Heart right ventricle (tissue), 16 donors: ENCODE measurements around the gene MMD. TPM values are rescaled to one million over a fixed set of nuclear protein-coding genes. Genes with fewer than 3 reads are reported as not detected.
"Not testable (repeated sequence)": the region's sequence is repeated elsewhere in the genome, so short reads cannot be mapped to it uniquely, and the experiment has no call there.

ENCODE experiments used
- ATAC-seq, 8 donors: fragments of 200-7000 bp; cut with Tn5 transposase; one replicate each; pipeline ENCODE4 v1.9.1; 2020; ENCODE audit warnings: mild to moderate bottlenecking in 8 of 8, moderate library complexity in 8 of 8, moderate number of reproducible peaks in 1 of 8
- DNase-seq, 2 donors: peaks; one replicate each; pipeline ENCODE4 v3.0.0-alpha.2; 2020
- H3K27ac ChIP-seq, 10 donors: fragments of 200-600 bp; sonication (generic) in 2 of 10; one replicate each; pipeline versions ENCODE4 v1.5.0 to v1.8.0; 2020 to 2022; ENCODE audit warnings: mild to moderate bottlenecking in 3 of 10
- H3K27me3 ChIP-seq, 7 donors: fragments of 200-600 bp; one replicate each; pipeline ENCODE4 v1.8.0; 2021 to 2022; ENCODE audit warnings: mild to moderate bottlenecking in 2 of 7
- H3K36me3 ChIP-seq, 9 donors: fragments of 200-600 bp; sonication (generic) in 1 of 9; one replicate each; pipeline versions ENCODE4 v1.5.0 to v1.8.0; 2020 to 2022; ENCODE audit warnings: mild to moderate bottlenecking in 2 of 9
- H3K4me1 ChIP-seq, 9 donors: fragments of 200-600 bp; sonication (generic) in 1 of 9; one replicate each; pipeline versions ENCODE4 v1.5.0 to v1.8.0; 2020 to 2022; ENCODE audit warnings: mild to moderate bottlenecking in 4 of 9
- H3K4me3 ChIP-seq, 10 donors: fragments of 200-600 bp; sonication (generic) in 2 of 10; one replicate each; pipeline versions ENCODE4 v1.5.0 to v1.8.0; 2020 to 2022; ENCODE audit warnings: mild to moderate bottlenecking in 7 of 10, moderate library complexity in 2 of 10
- H3K9me3 ChIP-seq, 11 donors: fragments of 200-600 bp in 10 of 11; sonication (generic) in 2 of 11; one replicate each; pipeline versions ENCODE4 v1.5.0 to v1.8.0; 2013 to 2022; ENCODE audit warnings: mild to moderate bottlenecking in 2 of 11, control low read depth in 1 of 11, moderate library complexity in 1 of 11
- CTCF ChIP-seq, 9 donors: fragments of 200-600 bp; sonication (generic) in 2 of 9; IDR thresholded peaks; one replicate each; pipeline versions ENCODE4 v1.5.0 to v1.8.0; 2021 to 2022; ENCODE audit warnings: antibody characterized with exemption in 9 of 9, mild to moderate bottlenecking in 5 of 9, moderate library complexity in 1 of 9
- WGBS, 2 donors: extraction: QIAGEN DNeasy Blood & Tissue Kit; methylation state at CpG; one replicate each; pipeline ENCODE4 v1.1.7; 2013; ENCODE audit warnings: inconsistent platforms in 1 of 2; 5-methylcytosine and 5-hydroxymethylcytosine counted together
- intact Hi-C, 10 donors: fragments of 100-400 bp; cut with DNase I; formaldehyde crosslinking; loops; one replicate each; pipeline versions ENCODE4 v1.11.1 to v1.14.2; 2022
- long read RNA-seq, 3 donors: library from polyadenylated mRNA; unstranded; transcript quantifications; one replicate each; pipeline ENCODE4 v2.0.0, GENCODE V29; 2020 to 2021
- polyA plus RNA-seq, 2 donors: library from polyadenylated mRNA; stranded (reverse); fragments of 200-250 nt; gene quantifications; one replicate each; pipeline ENCODE4 v1.2.3, GENCODE V29; 2013
- total RNA-seq, 10 donors: library from RNA; stranded (reverse); fragmentation: NEBNext Ultra II Directional in 3 of 10; extraction: Animal tissue kit (Norgen Biotek cat#: 25700) in 3 of 10; gene quantifications; one replicate each; pipeline versions ENCODE4 v1.2.1 to v1.2.4, GENCODE V29; 2021 to 2023
- donor health status: Arrhythmogenic right ventricular cardiomyopathy.
- donor health status: ischemic (EF 13 %, LVEDD 7.1; RV severe dilation, severe dysfunction).
- donor health status: healthy with polysubstance abuse.
- donor health status: DM: no; HTN: yes; CAD: no.
- donor health status: DM: no; HTN: no; CAD: no.
- donor health status: ischemic (EF 25% LVEDD 6.9; RV normal size, moderate dysfunction).
- donor health status: ischemic (EF 25% LVEDD 5.7; RV mildly dilated, moderate dysfunction).
- donor health status: healthy.
- donor health status: DM: yes; HTN: yes; CAD: no.
- donor health status: Ischemic cardiomyopathy.
- donor health status: ischemic (EF 35%, LVEDD 5.7; RV mildly dilated, moderate dysfunction).
- donor health status: nonischemic (EF 11% LVEDD 7.7; RV severe dilation, severe dysfunction).
- donor health status: DM: yes; HTN: yes; CAD: no.
- donor health status: PGD.
- donor health status: ischemic (EF 29% LVEDD 5.4; RV normal size, mild dysfunction).
- donor health status: nonischemic (EF 23%, LVEDD 6.1; RV moderate dilation, normal function).

Gene MMD
- total RNA-seq = 10 to 100 TPM in 6 of 10 donors, 1 to 10 TPM in 4; 6.7 to 20.8 (median 11.4) TPM
- 1 to 10 TPM; 6.4 to 9.7 TPM for polyA plus RNA-seq
- long read RNA-seq, donor 1, transcript MMD-201 (7 exons, 2,735 nt) = major isoform, 12 of 18 reads
- long read RNA-seq, donor 1, partial matches to known transcripts = 0 of 18 reads
- long read RNA-seq, donor 1, other reads (novel, unspliced or antisense) = 5 of 18 reads
- long read RNA-seq, donor 2, transcript MMD-201 (7 exons, 2,735 nt) = major isoform, 19 of 27 reads
- long read RNA-seq, donor 2, partial matches to known transcripts = 0 of 27 reads
- long read RNA-seq, donor 2, other reads (novel, unspliced or antisense) = 5 of 27 reads
- long read RNA-seq, donor 3, transcript MMD-201 (7 exons, 2,735 nt) = major isoform, 25 of 35 reads
- long read RNA-seq, donor 3, partial matches to known transcripts = 0 of 35 reads
- long read RNA-seq, donor 3, other reads (novel, unspliced or antisense) = 9 of 35 reads

- intact Hi-C loops = loop anchor here in 3 of 10 donors (5.0 to 10.0 kb wide), 3 partner anchors 91 to 333 kb away; partner anchors contain the start of genes PCTP (in 1 of the 3) and SMIM36 (in 1 of the 3)
- Histone ChIP-seq H3K27ac (peak within 1 kb of the TSS; percentile 56 to 95 (median 89)), H3K27me3 (peaks cover 0 to 24% (median 0%) of the 10 kb centered on the region in 7 donors), H3K36me3 (no peaks in the 10 kb centered on the region), H3K4me3 (peak within 1 kb of the TSS; percentile 76 to 99 (median 95)), H3K9me3 (no peaks in the 10 kb centered on the region), H3K4me1 (peaks cover 4 to 41% (median 28%) of the 10 kb centered on the region in 9 donors)
- 1% methylated on average over 57 to 62 of the region's 62 CpGs for WGBS, 2 donors
- ATAC-seq = peak; percentile 3 to 54 (median 20)
- no peak for TF ChIP-seq CTCF (IDR thresholded peaks at IDR 0.05)
- no peak for DNase-seq
Observed at GRCh38 chr17:55421179-55421934, at the start of gene MMD. Gene MMD (minus strand): TSS chr17:55421835. CDS start chr17:55421695, 140 bp downstream.

GRCh38 chr17:55466671-55467070 lies 45.0 kb upstream of the MMD start:
- no peaks in the 10 kb centered on the region for H3K36me3 ChIP-seq
- H3K9me3 ChIP-seq = no peaks in the 10 kb centered on the region
- no peak for DNase-seq
- peak overlapping the region in 1 of 10 donors; percentile 5 for H3K27ac ChIP-seq
- intact Hi-C loops = no loop called here
- peaks cover 0 to 15% (median 8%) of the 10 kb centered on the region in 9 donors for H3K4me1 ChIP-seq
- WGBS, 2 donors = 28 to 31% methylated on average over 7 of the region's 7 CpGs
- no peak for TF ChIP-seq CTCF (IDR thresholded peaks at IDR 0.05)
- no peaks in the 10 kb centered on the region for H3K27me3 ChIP-seq
- ATAC-seq = peak in 3 of 8 donors; percentile 16 to 94 (median 37)
- H3K4me3 ChIP-seq = no peak overlapping the region

- DNase-seq, intact Hi-C loops, H3K4me3 ChIP-seq, H3K27me3 ChIP-seq, H3K36me3 ChIP-seq, H3K9me3 ChIP-seq: not testable (repeated sequence)
- WGBS, 2 donors = 49 to 64% methylated on average over 4 of the region's 4 CpGs
- Histone ChIP-seq H3K27ac (peak overlapping the region in 1 of 10 donors; percentile 5), H3K4me1 (peaks cover 0 to 15% (median 8%) of the 10 kb centered on the region in 9 donors)
- peak in 3 of 8 donors; percentile 37 to 62 (median 44) for ATAC-seq
Observed at GRCh38 chr17:55465771-55466170, 44.1 kb upstream of the MMD start.

- WGBS, 2 donors = 61% methylated on average over 2 of the region's 2 CpGs
- DNase-seq = no peak
- Histone ChIP-seq H3K9me3 (no peaks in the 10 kb centered on the region), H3K4me1 (peaks cover 0 to 15% (median 8%) of the 10 kb centered on the region in 9 donors), H3K4me3 (no peak overlapping the region), H3K27ac (no peak overlapping the region), H3K27me3 (no peaks in the 10 kb centered on the region), H3K36me3 (no peaks in the 10 kb centered on the region)
- TF ChIP-seq CTCF (IDR thresholded peaks at IDR 0.05) = no peak
- no peak for ATAC-seq
- intact Hi-C loops = no loop called here
Observed at GRCh38 chr17:55463600-55463999, 42.0 kb upstream of the MMD start.
